Measurements from ENCODE around the gene LYPLA2. TPM values are rescaled to one million over a fixed set of nuclear protein-coding genes. Genes with fewer than 3 reads are reported as not detected.

Gene LYPLA2
- total and polyA plus RNA-seq, 2 donors (not counting 1 experiment from before 2014, with no cell fraction given) = 50.6 to 60.5 TPM

DNA sequence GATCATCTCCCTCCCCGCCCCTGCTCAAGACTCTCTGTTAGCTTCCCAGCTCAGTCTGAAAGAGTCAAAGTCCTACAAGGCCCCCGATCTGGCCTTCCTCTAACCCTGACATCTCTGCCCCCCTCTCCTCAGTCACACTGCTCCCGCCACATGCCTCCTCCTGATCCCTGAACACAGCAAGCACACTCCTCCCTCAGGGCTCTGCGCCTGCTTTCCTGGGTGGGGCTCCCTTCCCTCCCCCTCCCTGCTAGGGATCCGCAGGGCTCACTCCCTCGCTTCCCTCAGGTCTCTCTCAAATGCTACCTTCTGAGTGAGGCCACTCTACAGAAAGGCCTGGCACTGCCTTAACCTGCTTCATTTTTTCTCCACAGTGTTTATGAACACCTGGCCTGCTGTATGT is 15.3 kb downstream of the LYPLA2 start:
- intact Hi-C loops (cut with micrococcal nuclease) = no loop called here
- CTCF ChIA-PET = interaction anchor here (1.3 to 1.6 kb wide), 4 partner anchors 28 to 151 kb away, joined by 3 to 8 read pairs (median 5); partner anchors contain the start of gene PITHD1
- no peak overlapping the region for H3K4me3 ChIP-seq (ENCODE audit: control extremely low read depth in 1 of 5, extremely low read depth in 1 of 5, insufficient read depth in 1 of 5, low read depth in 2 of 5, low read length in 4 of 5)
- DNase-seq (no peak), ATAC-seq (ENCODE audit: low read depth) (no peak)
- no peaks in the 10 kb centered on the region for H3K27me3 ChIP-seq (replicated peaks in 1 of 4; ENCODE audit: control extremely low read depth in 1 of 4, control insufficient read depth in 3 of 4, insufficient read depth in 4 of 4, low read length in 3 of 4)
- no peak overlapping the region for H2AFZ ChIP-seq (ENCODE audit: insufficient read depth, low read depth, low read length, poor library complexity, severe bottlenecking)
- WGBS (ENCODE audit: insufficient coverage) = 93% methylated on average over 6 of the region's 6 CpGs
- Mint-ChIP-seq H3K27me3 (no peaks in the 10 kb centered on the region), H3K27ac (peak overlapping the region; percentile 37), H3K9me3 (ENCODE audit: insufficient read depth) (no peaks in the 10 kb centered on the region), H3K4me1 (peaks cover 25% of the 10 kb centered on the region), H3K4me3 (no peak overlapping the region)
- H3K79me2 ChIP-seq (ENCODE audit: control insufficient read depth, insufficient read depth, low read length) = no peaks in the 10 kb centered on the region
- no peak overlapping the region for H3K27ac ChIP-seq (ENCODE audit: low read length in 2 of 2)
- peaks cover 21 to 25% of the 10 kb centered on the region in 2 donors for H3K4me1 ChIP-seq (ENCODE audit: control insufficient read depth in 2 of 2, insufficient read depth in 2 of 2, low read length in 2 of 2)
- no peaks in the 10 kb centered on the region for H3K9me3 ChIP-seq (ENCODE audit: control extremely low read depth in 1 of 3, control insufficient read depth in 2 of 3, insufficient read depth in 1 of 3, low read length in 2 of 3)
- POLR2A ChIA-PET = interaction anchor here (1.7 kb wide), 1 partner anchor 110 kb away, joined by 3 read pairs; no protein-coding TSS in a partner anchor
- TF ChIP-seq EZH2 (IDR thresholded peaks at IDR 0.05; ENCODE audit: borderline replicate concordance, insufficient read depth, low read depth, low read length, poor library complexity, severe bottlenecking) = no peak
- TF ChIP-seq CTCF (IDR thresholded peaks at IDR 0.05) = no peak
- H3K4me2 ChIP-seq (replicated peaks; ENCODE audit: low read depth, low read length, poor library complexity, severe bottlenecking) = no peak overlapping the region
- H3K36me3 ChIP-seq (replicated peaks in 1 of 2; ENCODE audit: control extremely low read depth in 1 of 2, control insufficient read depth in 1 of 2, extremely low read depth in 1 of 2, insufficient read depth in 2 of 2, low read length in 1 of 2) = peaks cover 2 to 20% of the 10 kb centered on the region in 2 experiments
- no peak overlapping the region for H3K9ac ChIP-seq (ENCODE audit: low read length)
- H4K20me1 ChIP-seq (ENCODE audit: control insufficient read depth, insufficient read depth, low read length, poor library complexity, severe bottlenecking) = no peaks in the 10 kb centered on the region

DNA sequence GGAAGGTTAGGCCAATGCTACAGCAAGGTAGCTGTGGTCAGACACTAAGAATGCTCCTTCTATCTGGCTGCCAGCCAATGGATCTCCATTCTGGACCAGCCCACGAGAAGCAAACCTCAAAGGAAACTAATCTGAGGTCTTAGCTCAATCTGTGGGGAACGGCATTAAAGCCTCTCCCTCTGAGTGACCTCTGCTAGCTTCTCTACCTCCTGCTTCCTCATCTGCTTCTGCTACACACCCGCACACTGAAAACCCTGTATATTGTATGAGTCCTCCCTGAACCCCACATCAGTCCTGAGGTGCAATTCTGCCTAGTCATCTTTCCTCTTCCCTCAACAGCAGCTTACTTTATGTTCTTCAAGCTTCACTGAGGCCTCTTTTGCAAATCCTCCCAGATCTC is 16.5 kb downstream of the LYPLA2 start:
- CTCF ChIA-PET = interaction anchor here (0.7 to 4.5 kb wide), 12 partner anchors 9 to 150 kb away, joined by 3 to 28 read pairs (median 4); partner anchors contain the start of gene PITHD1
- Histone ChIP-seq H2AFZ (ENCODE audit: insufficient read depth, low read depth, low read length, poor library complexity, severe bottlenecking) (no peak overlapping the region), H3K9me3 (ENCODE audit: control extremely low read depth in 1 of 3, control insufficient read depth in 2 of 3, insufficient read depth in 1 of 3, low read length in 2 of 3) (no peaks in the 10 kb centered on the region), H3K4me1 (ENCODE audit: control insufficient read depth in 2 of 2, insufficient read depth in 2 of 2, low read length in 2 of 2) (peaks cover 18 to 21% of the 10 kb centered on the region in 2 donors), H3K27me3 (replicated peaks in 1 of 4; ENCODE audit: control extremely low read depth in 1 of 4, control insufficient read depth in 3 of 4, insufficient read depth in 4 of 4, low read length in 3 of 4) (no peaks in the 10 kb centered on the region), H4K20me1 (ENCODE audit: control insufficient read depth, insufficient read depth, low read length, poor library complexity, severe bottlenecking) (no peaks in the 10 kb centered on the region), H3K36me3 (replicated peaks in 1 of 2; ENCODE audit: control extremely low read depth in 1 of 2, control insufficient read depth in 1 of 2, extremely low read depth in 1 of 2, insufficient read depth in 2 of 2, low read length in 1 of 2) (peaks cover 0 to 24% of the 10 kb centered on the region in 2 experiments), H3K79me2 (ENCODE audit: control insufficient read depth, insufficient read depth, low read length) (no peaks in the 10 kb centered on the region), H3K4me3 (ENCODE audit: control extremely low read depth in 1 of 5, extremely low read depth in 1 of 5, insufficient read depth in 1 of 5, low read depth in 2 of 5, low read length in 4 of 5) (no peak overlapping the region), H3K4me2 (replicated peaks; ENCODE audit: low read depth, low read length, poor library complexity, severe bottlenecking) (no peak overlapping the region), H3K27ac (ENCODE audit: low read length in 2 of 2) (no peak overlapping the region), H3K9ac (ENCODE audit: low read length) (no peak overlapping the region)
- POLR2A ChIA-PET = interaction anchor here (0.8 to 1.7 kb wide), 2 partner anchors 29 to 109 kb away, joined by 3 to 6 read pairs; partner anchors contain the start of gene PITHD1
- intact Hi-C loops (cut with micrococcal nuclease) = no loop called here
- no peak overlapping the region for H3K27ac Mint-ChIP-seq
- DNase-seq = no peak
- no peak overlapping the region for H3K4me3 Mint-ChIP-seq
- TF ChIP-seq CTCF (IDR thresholded peaks at IDR 0.05) (no peak), EZH2 (IDR thresholded peaks at IDR 0.05; ENCODE audit: borderline replicate concordance, insufficient read depth, low read depth, low read length, poor library complexity, severe bottlenecking) (no peak)
- no peaks in the 10 kb centered on the region for H3K9me3 Mint-ChIP-seq (ENCODE audit: insufficient read depth)
- peaks cover 25% of the 10 kb centered on the region for H3K4me1 Mint-ChIP-seq
- no peaks in the 10 kb centered on the region for H3K27me3 Mint-ChIP-seq
- 13% methylated on average over 2 of the region's 3 CpGs for WGBS (ENCODE audit: insufficient coverage)
- no peak for ATAC-seq (ENCODE audit: low read depth)
